PC-3 (cell line): ENCODE measurements around the gene ASPDH.

ENCODE experiments used
- EZH2 ChIP-seq: fragments of 300-600 bp; sonication (generic); IDR thresholded peaks from one replicate; pipeline ENCODE4 v1.6.1; 2017; ENCODE audit warnings: antibody characterized with exemption, mild to moderate bottlenecking, low read length; ENCODE audit not compliant: unreplicated experiment
- EZH2phosphoT487 ChIP-seq: fragments of 300-600 bp; sonication (generic); IDR thresholded peaks from 2 replicates; pipeline ENCODE4 v1.6.1; 2018; ENCODE audit warnings: mild to moderate bottlenecking, antibody characterized with exemption, low read length, borderline replicate concordance
- TF ChIP-seq, protein P1 (sequence below): fragments of 300-600 bp; sonication (generic); conservative IDR thresholded peaks from 2 replicates; pipeline ENCODE4 v1.5.1; 2017; ENCODE audit warnings: antibody characterized with exemption, low read depth, mild to moderate bottlenecking, low read length

DNA sequence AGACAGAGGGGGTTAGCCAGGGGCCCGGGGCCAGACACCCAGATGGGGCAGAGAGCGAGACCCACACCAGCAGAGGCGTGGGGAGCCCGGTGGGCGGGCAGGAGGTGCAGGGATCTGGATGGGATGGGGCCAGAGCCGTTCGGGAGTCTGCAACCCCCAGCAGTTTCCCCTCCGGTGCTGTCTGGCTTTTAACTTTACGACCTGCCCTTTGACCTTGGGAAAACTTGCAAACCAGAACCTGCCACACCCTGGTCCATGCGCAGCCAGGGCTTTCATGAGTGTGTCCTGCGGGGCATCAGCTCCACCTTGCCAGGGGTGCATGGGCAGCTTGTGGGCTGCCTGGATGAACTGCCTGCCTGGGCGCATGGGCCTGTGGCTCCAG lies 12.5 kb downstream of the ASPDH start:
- TF ChIP-seq, protein P1, sequence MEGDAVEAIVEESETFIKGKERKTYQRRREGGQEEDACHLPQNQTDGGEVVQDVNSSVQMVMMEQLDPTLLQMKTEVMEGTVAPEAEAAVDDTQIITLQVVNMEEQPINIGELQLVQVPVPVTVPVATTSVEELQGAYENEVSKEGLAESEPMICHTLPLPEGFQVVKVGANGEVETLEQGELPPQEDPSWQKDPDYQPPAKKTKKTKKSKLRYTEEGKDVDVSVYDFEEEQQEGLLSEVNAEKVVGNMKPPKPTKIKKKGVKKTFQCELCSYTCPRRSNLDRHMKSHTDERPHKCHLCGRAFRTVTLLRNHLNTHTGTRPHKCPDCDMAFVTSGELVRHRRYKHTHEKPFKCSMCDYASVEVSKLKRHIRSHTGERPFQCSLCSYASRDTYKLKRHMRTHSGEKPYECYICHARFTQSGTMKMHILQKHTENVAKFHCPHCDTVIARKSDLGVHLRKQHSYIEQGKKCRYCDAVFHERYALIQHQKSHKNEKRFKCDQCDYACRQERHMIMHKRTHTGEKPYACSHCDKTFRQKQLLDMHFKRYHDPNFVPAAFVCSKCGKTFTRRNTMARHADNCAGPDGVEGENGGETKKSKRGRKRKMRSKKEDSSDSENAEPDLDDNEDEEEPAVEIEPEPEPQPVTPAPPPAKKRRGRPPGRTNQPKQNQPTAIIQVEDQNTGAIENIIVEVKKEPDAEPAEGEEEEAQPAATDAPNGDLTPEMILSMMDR = no peak
- no peak for TF ChIP-seq EZH2phosphoT487
- TF ChIP-seq EZH2 = no peak
